Right cardiac atrium (tissue), 5 donors: Measurements from ENCODE around the gene TBPL2. TPM values are rescaled to one million over a fixed set of nuclear protein-coding genes. Genes with fewer than 3 reads are reported as not detected.

Experiments used
- polyA plus RNA-seq: library from polyadenylated mRNA; stranded (reverse); fragments of 200-250 nt; gene quantifications from one replicate; pipeline ENCODE4 v1.2.3, GENCODE V29; 2013
- total RNA-seq, 4 donors: library from RNA; stranded (reverse); fragmentation: NEBNext Ultra II Directional; extraction: Animal tissue kit (Norgen Biotek cat#: 25700); gene quantifications; one replicate each; pipeline ENCODE4 v1.2.1, GENCODE V29; 2021
- donor health status: healthy with polysubstance abuse.
- donor health status: DM: no; HTN: yes; CAD: no.
- donor health status: DM: no; HTN: no; CAD: no.
- donor health status: DM: no; HTN: yes; CAD: no; lungs with severe emphysema.
- donor health status: DM: yes; HTN: yes; CAD: no.

The TBPL2 gene
- total and polyA plus RNA-seq, 5 donors: not detected

Other genes starting within 250 kb of the TBPL2 start
- gene DLGAP5, start 249.0 kb downstream of the TBPL2 start, total RNA-seq: under 1 TPM in 3 of 4 donors, not detected in 1; 0.23 to 0.89 (median 0.38) TPM
- gene DLGAP5, start 249.0 kb downstream of the TBPL2 start, polyA plus RNA-seq: 0.02 TPM
- 10 to 100 TPM; 21.6 to 30.0 (median 25.3) TPM for gene FBXO34, start 169.2 kb downstream of the TBPL2 start, total RNA-seq
- 10.2 TPM for gene FBXO34, start 169.2 kb downstream of the TBPL2 start, polyA plus RNA-seq
- gene ATG14, start 28.8 kb downstream of the TBPL2 start, total RNA-seq: 10 to 100 TPM in 3 of 4 donors, 1 to 10 TPM in 1; 8.0 to 12.9 (median 10.9) TPM
- 6.7 TPM for gene ATG14, start 28.8 kb downstream of the TBPL2 start, polyA plus RNA-seq
- 100 to 1,000 TPM; 187 to 232 (median 214) TPM for gene KTN1, start 139.6 kb upstream of the TBPL2 start, total RNA-seq
- 146 TPM for gene KTN1, start 139.6 kb upstream of the TBPL2 start, polyA plus RNA-seq